Measurements from ENCODE around the gene SLC47A2.

- TF ChIP-seq CTCF (optimal IDR thresholded peaks at IDR 0.05 in 1 of 3, IDR thresholded peaks at IDR 0.05 in 1 of 3, conservative IDR thresholded peaks at IDR 0.05 in 1 of 3; ENCODE audit: extremely low read depth in 1 of 3, insufficient read depth in 2 of 3, low read length in 3 of 3) = no peak
- no peak for TF ChIP-seq EZH2 (IDR thresholded peaks at IDR 0.05; ENCODE audit: low read length)
Measured at GRCh38 chr17:19683117-19683516, 33.3 kb downstream of the SLC47A2 start.
